Aorta (tissue), 5 donors: ENCODE data around the gene KCTD3. TPM values are rescaled to one million over a fixed set of nuclear protein-coding genes. Genes with fewer than 3 reads are reported as not detected.

Experiments used
- ATAC-seq: fragments of 200-7000 bp; cut with Tn5 transposase; one replicate; pipeline ENCODE4 v1.9.1; 2022; ENCODE audit warnings: moderate library complexity; ENCODE audit not compliant: low FRiP score
- DNase-seq, 2 donors: peaks; one replicate each; pipeline ENCODE4 v3.0.0-alpha.2; 2020
- H3K27ac ChIP-seq, 2 donors: one replicate each; pipeline ENCODE4 v1.5.1; 2013; ENCODE audit warnings: low read length in 2 of 2, mild to moderate bottlenecking in 2 of 2, moderate library complexity in 2 of 2, control low read depth in 1 of 2, inconsistent platforms in 1 of 2, low read depth in 1 of 2
- H3K27me3 ChIP-seq, 2 donors: one replicate each; pipeline ENCODE4 v1.6.1; 2013; ENCODE audit warnings: control low read depth in 1 of 2, low read length in 1 of 2, mild to moderate bottlenecking in 1 of 2, moderate library complexity in 1 of 2; ENCODE audit not compliant: insufficient read depth in 2 of 2, control insufficient read depth in 1 of 2
- H3K36me3 ChIP-seq, 2 donors: one replicate each; pipeline ENCODE4 v1.6.1; 2013; ENCODE audit warnings: control low read depth in 1 of 2, low read length in 1 of 2, mild to moderate bottlenecking in 1 of 2; ENCODE audit not compliant: insufficient read depth in 2 of 2, control insufficient read depth in 1 of 2
- H3K4me1 ChIP-seq, 2 donors: one replicate each; pipeline ENCODE4 v1.6.1; 2013; ENCODE audit warnings: low read length in 2 of 2, control low read depth in 1 of 2, mild to moderate bottlenecking in 1 of 2, moderate library complexity in 1 of 2; ENCODE audit not compliant: insufficient read depth in 2 of 2, control insufficient read depth in 1 of 2
- H3K4me3 ChIP-seq, 2 donors: one replicate each; pipeline ENCODE4 v1.5.1; 2013; ENCODE audit warnings: low read length in 2 of 2, control low read depth in 1 of 2, mild to moderate bottlenecking in 1 of 2
- H3K9me3 ChIP-seq: one replicate; pipeline ENCODE4 v1.6.1; 2013; ENCODE audit warnings: mild to moderate bottlenecking, low read length; ENCODE audit not compliant: control insufficient read depth
- WGBS, 2 donors: extraction: QIAGEN DNeasy Blood & Tissue Kit; methylation state at CpG; one replicate each; pipeline ENCODE4 v1.1.7; 2013; 5-methylcytosine and 5-hydroxymethylcytosine counted together
- intact Hi-C, 2 donors: fragments of 100-400 bp; cut with DNase I; formaldehyde crosslinking; loops; one replicate each; pipeline versions ENCODE4 v1.14.2 to v1.15.0; 2022
- polyA plus RNA-seq, 2 donors: library from polyadenylated mRNA; stranded (reverse); fragments of 200-250 nt; gene quantifications; one replicate each; pipeline ENCODE4 v1.2.3, GENCODE V29; 2013
- total RNA-seq, 2 donors: library from RNA; stranded (reverse); fragmentation: NEBNext Ultra II Directional; extraction: Animal tissue kit (Norgen Biotek cat#: 25700); gene quantifications; one replicate each; pipeline ENCODE4 v1.2.1, GENCODE V29; 2021
- donor health status: healthy with polysubstance abuse.
- donor health status: Bipolar disorder and iron deficiency.
- donor health status: DM: no; HTN: no; CAD: no.
- donor health status: DM: no; HTN: no; CAD: no.
- donor health status: DM: yes; HTN: yes; CAD: no.

Gene KCTD3
- total and polyA plus RNA-seq, 4 donors: 20.2 to 39.7 (median 32.3) TPM

DNA sequence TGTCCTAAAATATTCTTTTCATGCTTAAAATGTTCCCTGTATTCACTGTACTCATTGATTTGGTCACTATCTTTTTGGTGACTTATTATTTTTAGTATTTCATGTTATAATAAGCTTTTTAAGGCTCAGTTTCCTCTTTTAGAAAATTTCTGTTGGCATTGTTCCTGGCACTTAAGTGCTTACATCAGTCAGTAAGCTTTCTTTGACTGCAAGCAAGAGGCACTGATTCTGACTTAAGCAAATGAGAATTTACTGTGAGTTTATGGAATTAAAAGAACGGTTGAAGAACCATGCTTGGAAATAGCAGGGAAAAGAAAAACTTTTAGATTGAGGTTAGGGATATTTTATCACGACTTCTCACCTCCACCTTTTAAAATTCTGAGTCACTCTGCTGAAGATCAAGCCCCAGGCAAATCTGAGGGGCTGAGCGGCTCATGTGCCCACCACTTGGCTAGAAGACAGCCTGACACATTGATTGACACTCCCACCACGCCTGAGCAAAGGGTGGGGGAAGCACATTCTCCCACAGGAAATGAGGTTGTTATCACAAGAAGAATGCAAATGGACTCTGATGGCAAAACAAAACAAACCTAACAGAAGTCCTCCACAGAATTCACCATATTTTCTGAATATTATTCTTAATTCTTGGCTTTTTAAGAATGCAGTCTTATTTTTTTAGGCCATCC is 102.8 kb downstream of the KCTD3 start:
- Histone ChIP-seq H3K4me1 (peaks cover 0 to 8% of the 10 kb centered on the region in 2 donors), H3K4me3 (no peak overlapping the region), H3K9me3 (no peaks in the 10 kb centered on the region), H3K36me3 (no peaks in the 10 kb centered on the region), H3K27me3 (no peaks in the 10 kb centered on the region), H3K27ac (no peak overlapping the region)
- intact Hi-C loops: no loop called here
- 3% methylated on average over 4 of the region's 4 CpGs for WGBS, 2 donors
- DNase-seq (no peak), ATAC-seq (no peak)
